ENCODE data around the gene SGF29. TPM values are rescaled to one million over a fixed set of nuclear protein-coding genes. Genes with fewer than 3 reads are reported as not detected.
A peak's percentile ranks its signal among the peaks of the same experiment; 100 is the strongest.
"Not testable (repeated sequence)": the region's sequence is repeated elsewhere in the genome, so short reads cannot be mapped to it uniquely, and the experiment has no call there.

SGF29 gene
- total and polyA plus RNA-seq, 4 experiments from 2014 or later, result 53.8 to 86.9 (median 68.8) TPM

DNA sequence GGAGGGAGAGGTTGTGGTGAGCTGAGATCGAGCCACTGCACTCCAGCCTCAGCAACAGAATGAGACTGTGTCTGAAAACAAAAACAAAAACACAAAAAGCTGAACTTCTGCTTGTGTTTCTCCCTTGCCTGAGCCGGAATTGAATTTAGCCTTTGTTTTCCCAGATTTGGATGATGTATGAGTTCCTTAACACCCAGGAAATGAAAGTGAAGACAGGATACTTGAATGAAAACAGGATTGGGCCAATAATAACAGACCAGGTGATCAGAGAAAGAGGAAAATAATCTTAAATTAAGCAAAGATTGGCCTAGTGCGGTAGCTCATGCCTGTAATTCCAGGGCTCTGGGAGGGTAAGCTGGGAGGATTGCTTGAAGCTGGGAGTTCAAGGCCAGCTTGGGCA is 13.4 kb upstream of the SGF29 start:
- no peaks in the 10 kb centered on the region for H3K9me3 ChIP-seq (ENCODE audit: control insufficient read depth in 1 of 2, low read length in 2 of 2)
- no peaks in the 10 kb centered on the region for H3K36me3 ChIP-seq (ENCODE audit: insufficient read depth, low read length)
- DNase-seq, result no peak
- no peaks in the 10 kb centered on the region for H3K9me3 Mint-ChIP-seq
- no peak overlapping the region for H3K4me3 ChIP-seq (ENCODE audit: low read length in 2 of 2)
- intact Hi-C loops (cut with micrococcal nuclease), result no loop called here
- peak overlapping the region in 5 of 7 donors; percentile 11 to 69 (median 42) for H3K27ac Mint-ChIP-seq
- no peaks in the 10 kb centered on the region for H3K36me3 Mint-ChIP-seq
- peaks cover 0 to 2% of the 10 kb centered on the region in 2 donors for H3K27me3 Mint-ChIP-seq
- no peak overlapping the region for H3K4me3 Mint-ChIP-seq
- peaks cover 4% of the 10 kb centered on the region for H3K4me1 ChIP-seq (ENCODE audit: insufficient read depth, low read length)
- no peak overlapping the region for H3K27ac ChIP-seq (ENCODE audit: low read depth, low read length)
- ChIA-PET POLR2A (ENCODE audit: partially characterized antibody) (interaction anchor here (2.1 kb wide), 1 partner anchor 14 kb away, joined by 5 read pairs; the partner anchor contains the start of gene SGF29), CTCF (ENCODE audit: partially characterized antibody) (interaction anchor here (1.2 to 1.8 kb wide), 2 partner anchors 9 to 46 kb away, joined by 5 read pairs; partner anchors contain the start of gene APOBR)
- H3K4me1 Mint-ChIP-seq, result peaks cover 11 to 33% (median 27%) of the 10 kb centered on the region in 4 donors
- no peaks in the 10 kb centered on the region for H3K27me3 ChIP-seq (ENCODE audit: insufficient read depth, low read length)

GRCh38 chr16:28542646-28543045 is 11.1 kb upstream of the SGF29 start:
- no peak for DNase-seq
- Histone ChIP-seq H3K9me3 (ENCODE audit: control insufficient read depth in 1 of 2, low read length in 2 of 2) (no peaks in the 10 kb centered on the region), H3K4me1 (ENCODE audit: insufficient read depth, low read length) (no peaks in the 10 kb centered on the region), H3K4me3 (ENCODE audit: low read length in 2 of 2) (no peak overlapping the region), H3K27ac (ENCODE audit: low read depth, low read length) (no peak overlapping the region), H3K27me3 (ENCODE audit: insufficient read depth, low read length) (no peaks in the 10 kb centered on the region), H3K36me3 (ENCODE audit: insufficient read depth, low read length) (no peaks in the 10 kb centered on the region)
- Mint-ChIP-seq H3K27me3 (peaks cover 0 to 2% of the 10 kb centered on the region in 2 donors), H3K4me3 (no peak overlapping the region), H3K9me3 (no peaks in the 10 kb centered on the region), H3K4me1 (peaks cover 5 to 19% (median 14%) of the 10 kb centered on the region in 4 donors), H3K27ac (peak overlapping the region in 5 of 7 donors; percentile 9 to 70 (median 27)), H3K36me3 (no peaks in the 10 kb centered on the region)
- CTCF ChIA-PET (ENCODE audit: partially characterized antibody), result interaction anchor here (0.9 to 1.6 kb wide), 2 partner anchors 8 to 11 kb away, joined by 4 read pairs; partner anchors contain the start of gene SGF29
- POLR2A ChIA-PET (ENCODE audit: partially characterized antibody), result interaction anchor here (1.9 kb wide), 1 partner anchor 8 kb away, joined by 14 read pairs; no protein-coding TSS in a partner anchor
- intact Hi-C loops (cut with micrococcal nuclease), result no loop called here

GRCh38 chr16:28543072-28543471 is 10.6 kb upstream of the SGF29 start:
- Histone ChIP-seq H3K27ac (ENCODE audit: low read depth, low read length) (no peak overlapping the region), H3K9me3 (ENCODE audit: control insufficient read depth in 1 of 2, low read length in 2 of 2) (no peaks in the 10 kb centered on the region), H3K36me3 (ENCODE audit: insufficient read depth, low read length) (no peaks in the 10 kb centered on the region), H3K4me3 (ENCODE audit: low read length in 2 of 2) (no peak overlapping the region), H3K4me1 (ENCODE audit: insufficient read depth, low read length) (no peaks in the 10 kb centered on the region), H3K27me3 (ENCODE audit: insufficient read depth, low read length) (no peaks in the 10 kb centered on the region)
- ChIA-PET CTCF (ENCODE audit: partially characterized antibody) (interaction anchor here (0.9 kb wide), 1 partner anchor 8 kb away, joined by 4 read pairs; no protein-coding TSS in a partner anchor), POLR2A (ENCODE audit: partially characterized antibody) (interaction anchor here (1.3 to 1.9 kb wide), 2 partner anchors 9 to 52 kb away, joined by 3 to 14 read pairs; no protein-coding TSS in a partner anchor)
- Mint-ChIP-seq H3K4me3 (no peak overlapping the region), H3K27ac (peak overlapping the region in 4 of 7 donors; percentile 9 to 70 (median 32)), H3K36me3 (no peaks in the 10 kb centered on the region), H3K4me1 (peaks cover 5 to 15% (median 10%) of the 10 kb centered on the region in 4 donors), H3K9me3 (no peaks in the 10 kb centered on the region), H3K27me3 (peaks cover 0 to 2% of the 10 kb centered on the region in 2 donors)
- intact Hi-C loops (cut with micrococcal nuclease), result no loop called here
- DNase-seq, result no peak

GRCh38 chr16:28544998-28545397 is 8.7 kb upstream of the SGF29 start:
- ChIA-PET CTCF (ENCODE audit: partially characterized antibody) (interaction anchor here (1.1 kb wide), 1 partner anchor 10 kb away, joined by 3 read pairs; no protein-coding TSS in a partner anchor), POLR2A (ENCODE audit: partially characterized antibody) (no interaction called here)
- Histone ChIP-seq H3K4me3 (ENCODE audit: low read length in 2 of 2) (no peak overlapping the region), H3K4me1 (ENCODE audit: insufficient read depth, low read length) (peaks cover 5% of the 10 kb centered on the region), H3K9me3 (ENCODE audit: control insufficient read depth in 1 of 2, low read length in 2 of 2) (no peaks in the 10 kb centered on the region), H3K27me3 (ENCODE audit: insufficient read depth, low read length) (no peaks in the 10 kb centered on the region), H3K36me3 (ENCODE audit: insufficient read depth, low read length) (no peaks in the 10 kb centered on the region), H3K27ac (ENCODE audit: low read depth, low read length) (no peak overlapping the region)
- H3K4me3 Mint-ChIP-seq, result no peak overlapping the region
- H3K4me1 Mint-ChIP-seq, result peaks cover 9 to 20% (median 14%) of the 10 kb centered on the region in 4 donors
- peaks cover 0 to 2% of the 10 kb centered on the region in 2 donors for H3K27me3 Mint-ChIP-seq
- no peaks in the 10 kb centered on the region for H3K9me3 Mint-ChIP-seq
- intact Hi-C loops (cut with micrococcal nuclease), result no loop called here
- peak overlapping the region in 1 of 7 donors; percentile 42 for H3K27ac Mint-ChIP-seq
- DNase-seq, result no peak
- H3K36me3 Mint-ChIP-seq, result no peaks in the 10 kb centered on the region

DNA sequence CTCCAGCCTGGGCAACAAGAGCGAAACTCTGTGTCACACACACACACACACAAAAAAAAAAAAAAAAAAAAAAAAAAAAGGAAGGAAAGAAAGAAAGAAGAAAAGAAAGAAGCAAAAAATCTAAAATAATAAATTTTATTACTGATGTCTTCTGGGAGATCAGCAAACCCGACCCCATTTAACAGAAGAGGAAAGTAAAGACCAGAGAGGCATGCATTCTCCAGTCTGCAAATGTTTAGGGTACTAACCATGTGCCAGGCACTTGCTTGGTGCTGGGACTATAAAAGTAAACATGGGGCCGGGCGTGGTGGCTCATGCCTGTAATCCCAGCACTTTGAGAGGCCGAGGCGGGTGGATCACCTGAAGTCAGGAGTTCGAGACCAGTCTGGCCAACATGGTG is 7.8 kb upstream of the SGF29 start:
- H3K27ac ChIP-seq (ENCODE audit: low read depth, low read length); DNase-seq: not testable (repeated sequence)

DNA sequence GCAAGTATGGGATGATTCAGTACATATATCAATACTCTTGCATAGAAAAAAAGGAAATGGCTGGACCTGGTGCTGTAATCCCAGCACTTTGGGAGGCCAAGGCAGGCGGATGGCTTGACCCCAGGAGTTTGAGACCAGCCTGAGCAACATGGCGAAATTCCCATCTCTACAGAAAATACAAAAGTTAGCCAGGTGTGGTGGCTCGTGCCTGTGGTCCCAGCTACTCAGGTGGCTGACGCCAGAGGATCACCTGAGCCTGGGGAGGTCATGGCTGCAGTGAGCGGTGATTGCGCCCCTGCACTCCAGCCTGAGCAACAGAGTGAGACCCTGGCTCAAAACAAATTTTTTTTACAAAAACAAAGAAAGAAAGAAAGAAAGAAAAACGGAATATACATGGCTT is 7.1 kb upstream of the SGF29 start:
- Histone ChIP-seq H3K9me3 (ENCODE audit: control insufficient read depth in 1 of 2, low read length in 2 of 2) (no peaks in the 10 kb centered on the region), H3K27ac (ENCODE audit: low read depth, low read length) (no peak overlapping the region), H3K27me3 (ENCODE audit: insufficient read depth, low read length) (no peaks in the 10 kb centered on the region), H3K36me3 (ENCODE audit: insufficient read depth, low read length) (no peaks in the 10 kb centered on the region), H3K4me1 (ENCODE audit: insufficient read depth, low read length) (peaks cover 5% of the 10 kb centered on the region), H3K4me3 (ENCODE audit: low read length in 2 of 2) (no peak overlapping the region)
- Mint-ChIP-seq H3K4me1 (peaks cover 5 to 15% (median 13%) of the 10 kb centered on the region in 4 donors), H3K27ac (peak overlapping the region in 1 of 7 donors; percentile 42), H3K36me3 (no peaks in the 10 kb centered on the region), H3K4me3 (no peak overlapping the region), H3K27me3 (peaks cover 0 to 2% of the 10 kb centered on the region in 2 donors), H3K9me3 (no peaks in the 10 kb centered on the region)
- no peak for DNase-seq
- CTCF ChIA-PET (ENCODE audit: partially characterized antibody), result no interaction called here
- POLR2A ChIA-PET (ENCODE audit: partially characterized antibody), result interaction anchor here (5.0 kb wide), 1 partner anchor 12 kb away, joined by 20 read pairs; no protein-coding TSS in a partner anchor
- intact Hi-C loops (cut with micrococcal nuclease), result no loop called here

More for the DNA sequence above, 7.8 kb upstream of the SGF29 start:
- peaks cover 5 to 15% (median 13%) of the 10 kb centered on the region in 4 donors for H3K4me1 Mint-ChIP-seq
- CTCF ChIA-PET (ENCODE audit: partially characterized antibody); POLR2A ChIA-PET (ENCODE audit: partially characterized antibody); intact Hi-C loops (cut with micrococcal nuclease); H3K9me3 ChIP-seq (ENCODE audit: control insufficient read depth in 1 of 2, low read length in 2 of 2); H3K4me3 ChIP-seq (ENCODE audit: low read length in 2 of 2); H3K4me1 ChIP-seq (ENCODE audit: insufficient read depth, low read length); H3K4me3 Mint-ChIP-seq; H3K27me3 Mint-ChIP-seq; H3K27ac Mint-ChIP-seq; H3K36me3 ChIP-seq (ENCODE audit: insufficient read depth, low read length); H3K36me3 Mint-ChIP-seq; H3K9me3 Mint-ChIP-seq; H3K27me3 ChIP-seq (ENCODE audit: insufficient read depth, low read length): not testable (repeated sequence)

DNA sequence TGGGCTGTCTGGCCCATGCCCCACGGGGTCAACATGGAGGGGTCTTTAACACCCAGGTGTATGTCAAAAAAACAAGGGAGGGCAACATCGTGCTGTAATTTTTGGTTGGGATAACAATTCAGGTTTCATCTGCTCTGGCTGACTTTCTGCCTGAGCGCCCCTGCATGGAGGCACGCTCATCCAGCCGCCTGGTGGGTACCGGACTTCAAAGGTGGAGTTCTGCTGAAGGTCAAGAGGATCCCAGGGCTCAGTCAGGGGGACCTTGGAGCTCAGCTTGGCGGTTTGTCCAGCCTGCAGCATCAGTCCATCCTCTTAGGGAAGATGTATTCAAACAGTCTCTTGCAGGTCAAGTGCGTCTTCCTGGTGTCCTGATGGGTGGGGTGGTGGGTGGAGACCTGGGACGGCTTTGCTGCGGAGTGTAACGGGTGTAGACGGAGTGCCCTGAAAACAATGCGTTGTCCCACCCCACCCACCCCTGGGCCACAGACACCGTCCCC is 5.4 kb upstream of the SGF29 start:
- ChIA-PET POLR2A (ENCODE audit: partially characterized antibody) (interaction anchor here (0.9 to 5.0 kb wide), 4 partner anchors 11 to 57 kb away, joined by 3 to 20 read pairs (median 4); partner anchors contain the start of gene CLN3), CTCF (ENCODE audit: partially characterized antibody) (interaction anchor here (1.0 to 4.0 kb wide), 4 partner anchors 14 to 56 kb away, joined by 3 to 20 read pairs (median 5); partner anchors contain the start of genes APOBR and CLN3)
- no peaks in the 10 kb centered on the region for H3K36me3 ChIP-seq (ENCODE audit: insufficient read depth, low read length)
- no peak for DNase-seq
- H3K4me1 ChIP-seq (ENCODE audit: insufficient read depth, low read length), result peaks cover 11% of the 10 kb centered on the region
- H3K4me1 Mint-ChIP-seq, result peaks cover 4 to 12% (median 6%) of the 10 kb centered on the region in 4 donors
- no peaks in the 10 kb centered on the region for H3K9me3 Mint-ChIP-seq
- H3K27ac Mint-ChIP-seq, result peak overlapping the region in 1 of 7 donors; percentile 69
- no peak overlapping the region for H3K4me3 Mint-ChIP-seq
- H3K36me3 Mint-ChIP-seq, result no peaks in the 10 kb centered on the region
- intact Hi-C loops (cut with micrococcal nuclease), result no loop called here
- H3K27me3 ChIP-seq (ENCODE audit: insufficient read depth, low read length), result no peaks in the 10 kb centered on the region
- H3K27me3 Mint-ChIP-seq, result no peaks in the 10 kb centered on the region
- no peak overlapping the region for H3K27ac ChIP-seq (ENCODE audit: low read depth, low read length)
- H3K9me3 ChIP-seq (ENCODE audit: control insufficient read depth in 1 of 2, low read length in 2 of 2), result no peaks in the 10 kb centered on the region
- H3K4me3 ChIP-seq (ENCODE audit: low read length in 2 of 2), result no peak overlapping the region
